Activated CD8-positive, alpha-beta memory T cell treated with anti-CD3 and anti-CD28 coated beads for 48 hours (primary cell): Measurements from ENCODE around the gene ITGB7.

Source experiments
- DNase-seq, 3 experiments: peaks; one replicate each; pipeline ENCODE4 v3.0.0-alpha.2; 2020; ENCODE audit warnings: low read depth in 2 of 3, low spot score in 2 of 3

Gene ITGB7

DNA sequence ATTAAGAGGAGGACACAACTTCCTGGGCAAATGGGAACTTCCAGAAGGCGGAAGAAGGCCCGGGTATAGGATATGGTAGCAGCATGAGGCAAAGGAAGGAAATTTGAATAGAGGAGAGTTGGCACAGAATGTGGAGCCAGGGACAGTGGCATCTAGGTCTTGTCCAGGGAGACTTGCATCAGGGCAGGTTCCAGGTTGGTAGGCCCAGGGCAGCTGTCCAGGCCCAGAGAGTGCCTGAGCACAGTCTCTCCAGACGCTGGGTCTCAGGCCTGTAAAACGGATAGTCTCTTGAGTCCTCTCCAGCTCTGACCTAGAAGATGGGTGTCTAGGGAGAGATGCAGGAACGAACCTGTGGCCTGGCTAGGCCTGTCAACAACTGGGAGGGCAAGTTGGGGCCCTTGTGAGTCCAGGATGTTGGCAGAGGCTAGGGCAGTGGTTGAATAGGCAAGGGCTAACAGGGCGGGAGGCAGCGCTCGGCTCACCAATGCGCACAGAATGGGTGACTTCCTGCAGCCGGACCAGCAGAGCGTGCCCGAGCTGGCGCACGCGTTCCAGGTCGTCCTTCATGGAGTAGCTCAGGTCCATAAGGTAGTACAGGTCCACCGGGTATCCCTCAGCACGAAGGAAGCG, 9.9 kb downstream of the ITGB7 start:
- DNase-seq = no peak

DNA sequence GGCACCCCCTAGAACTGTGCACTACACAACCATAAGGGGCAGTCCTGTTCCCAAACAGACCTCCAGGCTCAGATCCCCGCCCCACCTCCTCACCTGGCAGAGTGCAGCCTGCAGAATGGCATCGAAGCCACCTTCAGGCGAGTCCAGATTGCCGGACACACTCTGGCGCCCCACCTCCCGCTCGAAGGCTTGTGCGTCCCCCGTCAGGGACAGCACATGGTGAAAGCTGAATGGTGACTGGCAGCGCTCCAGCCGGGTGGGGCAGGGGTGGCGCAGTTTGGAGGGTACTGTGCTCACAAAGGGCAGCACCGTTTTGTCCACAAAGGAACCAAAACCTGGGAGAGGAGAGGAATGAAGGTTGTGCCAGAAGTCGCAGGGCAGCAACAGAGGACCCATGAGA, 10.6 kb downstream of the ITGB7 start:
- no peak for DNase-seq

DNA sequence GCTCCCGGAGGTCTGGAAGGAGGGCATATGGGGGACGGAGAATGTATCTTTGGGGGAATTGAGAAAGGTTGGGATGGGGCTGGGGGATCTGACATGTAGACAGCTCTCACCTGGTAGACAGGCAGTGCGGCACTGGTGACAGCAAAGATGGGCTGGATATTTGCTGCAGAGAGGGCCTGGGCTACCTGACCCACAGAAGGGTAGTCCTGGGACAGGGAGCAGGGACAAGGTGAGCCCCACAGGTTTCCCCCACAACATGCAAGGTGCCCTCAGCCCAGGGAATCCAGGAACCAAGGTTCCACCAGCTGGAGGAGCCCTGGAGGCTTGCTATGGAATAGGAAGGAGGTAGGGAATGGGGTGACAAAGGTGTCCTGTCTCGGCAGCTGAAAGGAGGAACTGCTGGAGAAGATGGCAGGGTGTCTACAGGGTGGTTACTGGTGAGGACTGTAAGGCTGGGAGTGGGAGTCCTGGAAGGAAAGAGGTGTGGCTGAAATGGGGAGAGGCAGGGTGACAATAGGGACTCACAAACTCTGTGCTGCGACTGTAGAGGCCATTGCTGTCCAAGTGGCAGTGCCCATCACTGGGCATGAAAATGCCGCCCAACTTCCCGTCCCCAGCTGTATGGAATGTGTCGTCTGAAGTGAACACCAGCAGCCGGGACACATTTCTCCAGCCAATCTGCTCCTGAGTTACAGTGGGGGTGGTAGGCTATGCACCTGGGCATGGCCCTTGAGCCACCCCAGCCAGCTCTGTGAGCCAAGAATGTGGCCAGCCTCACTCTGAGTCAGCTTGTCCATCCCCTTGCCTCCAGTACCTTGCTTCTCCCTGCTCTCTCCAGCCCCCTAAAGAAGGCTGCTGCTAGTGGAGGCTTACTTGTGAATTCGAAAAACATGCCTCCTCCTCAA, 11.3 kb downstream of the ITGB7 start:
- DNase-seq = no peak

DNA sequence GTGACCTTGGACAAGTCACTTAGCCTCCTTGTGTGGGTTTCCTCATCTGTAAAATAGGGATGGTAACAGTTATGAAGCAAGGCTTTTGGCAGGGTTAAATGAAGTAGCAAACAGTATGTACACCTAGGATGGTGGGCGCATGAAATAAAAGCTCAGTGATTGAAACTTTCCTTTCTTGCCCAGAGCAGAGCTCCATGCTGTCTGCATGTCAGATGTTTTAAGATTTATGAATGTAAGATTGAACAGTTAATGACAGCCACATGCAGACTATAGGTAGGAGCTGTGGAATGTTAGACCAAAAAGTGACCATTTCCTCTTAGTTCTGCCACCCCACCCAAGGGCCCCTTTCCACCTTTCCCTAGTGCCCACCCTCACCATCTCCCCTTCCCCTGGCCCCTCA, 12.1 kb downstream of the ITGB7 start:
- DNase-seq = no peak

DNA sequence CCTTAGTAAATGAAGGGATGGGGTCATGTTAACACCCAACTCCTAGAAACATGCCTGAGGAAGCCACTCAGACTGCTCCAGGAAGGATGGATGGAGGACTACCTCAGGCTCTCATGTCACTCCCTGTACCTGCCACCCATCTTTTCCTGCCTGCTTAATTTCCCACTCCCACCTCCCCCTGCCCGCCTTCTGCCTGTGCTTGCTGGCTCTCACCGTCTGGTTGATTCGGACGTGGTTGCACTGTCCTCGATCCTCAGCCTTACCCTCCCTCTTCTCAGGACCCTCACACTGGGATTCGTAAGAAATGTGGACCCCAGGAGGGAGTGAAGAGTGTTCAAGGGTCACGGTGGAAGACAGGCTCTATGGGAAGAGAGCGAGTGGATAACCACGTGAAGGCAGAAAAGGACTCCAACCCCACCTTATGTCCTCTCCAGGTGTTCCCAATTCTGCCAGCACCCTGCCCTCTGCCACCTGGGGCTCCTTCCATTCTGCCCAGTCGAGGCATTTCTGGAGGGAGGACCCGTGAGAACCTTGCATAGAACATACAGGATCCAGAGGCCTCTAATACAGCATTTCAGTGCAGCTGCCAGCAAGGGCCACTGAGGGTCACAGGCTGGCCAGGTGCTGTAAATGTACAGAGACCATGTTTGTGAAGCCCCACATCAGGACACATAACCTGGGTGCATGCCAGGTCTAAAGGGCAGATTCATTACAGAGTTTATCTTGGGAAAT, 12.9 kb downstream of the ITGB7 start:
- no peak for DNase-seq

DNA sequence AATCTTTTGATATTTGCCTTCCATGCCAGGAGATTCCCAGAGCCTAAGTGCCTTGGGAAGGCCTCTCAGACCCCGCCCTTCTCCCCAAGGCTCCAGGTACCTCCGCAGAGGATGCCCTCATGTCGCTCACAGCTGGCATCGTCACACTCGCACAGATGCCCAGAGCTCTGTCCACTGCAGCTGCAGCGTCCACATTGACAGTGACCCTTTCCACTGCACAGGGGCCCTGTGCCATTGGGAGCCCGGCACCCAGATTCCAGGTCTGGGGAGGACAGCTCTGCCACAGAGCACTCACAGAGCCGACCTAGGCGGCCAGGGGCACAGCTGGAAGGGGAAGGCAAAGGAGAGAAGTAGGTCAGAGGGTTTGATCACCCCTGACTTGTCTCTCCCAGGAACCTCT, 14.0 kb downstream of the ITGB7 start:
- no peak for DNase-seq

DNA sequence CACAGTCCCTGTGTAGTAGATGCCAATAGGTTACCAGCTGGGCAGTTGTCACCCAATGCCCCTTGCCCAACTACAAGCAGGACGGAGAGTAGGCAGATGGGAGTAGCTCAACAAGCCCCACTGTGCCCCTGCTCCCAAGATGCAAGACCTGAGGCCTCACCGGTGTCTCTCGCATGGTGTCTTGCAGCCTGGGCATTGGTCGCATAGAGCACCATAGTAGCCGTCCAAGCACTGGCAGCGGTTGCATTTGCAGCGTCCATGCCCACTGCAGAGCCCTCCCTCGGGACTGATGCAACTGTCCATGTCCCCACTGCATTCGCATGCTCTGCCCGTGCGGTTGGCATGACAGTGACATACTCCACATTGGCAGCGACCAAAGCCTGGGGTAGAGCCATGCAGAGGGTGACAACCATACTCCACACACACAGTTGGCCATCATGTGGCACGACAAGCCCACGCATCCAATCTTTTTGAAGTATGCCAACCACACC, 14.5 kb downstream of the ITGB7 start:
- no peak for DNase-seq

DNA sequence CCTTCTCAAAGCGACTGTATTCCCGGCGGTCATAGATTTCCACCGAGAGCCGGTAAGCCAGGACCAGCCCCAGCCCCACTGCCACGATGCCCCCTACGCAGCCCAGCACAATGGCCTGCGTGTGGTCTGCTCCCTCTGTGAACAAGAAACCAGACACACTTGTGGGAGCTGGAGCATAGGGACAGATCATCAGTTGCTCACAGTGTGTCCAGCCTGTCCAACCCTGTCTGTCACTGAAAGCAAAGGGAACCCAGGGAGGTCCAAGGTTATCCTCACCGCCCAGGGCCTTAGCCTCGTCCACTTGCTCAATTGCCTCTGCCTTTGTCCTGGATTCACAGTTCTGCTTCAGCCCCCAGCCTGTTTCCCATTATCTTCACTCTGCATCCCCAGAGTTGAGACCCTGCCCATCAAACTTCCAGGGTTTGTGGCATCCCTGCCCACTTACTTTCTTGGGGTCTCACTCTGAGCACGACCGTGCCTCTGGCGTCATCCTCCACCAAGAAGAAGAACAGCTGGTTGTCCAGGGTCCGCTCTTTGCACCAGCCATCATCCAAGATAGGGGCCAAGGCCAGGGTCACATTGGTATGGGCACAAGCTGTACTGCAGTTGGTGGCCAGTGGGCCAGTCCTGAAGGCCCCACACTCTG, 15.0 kb downstream of the ITGB7 start:
- no peak for DNase-seq

DNA sequence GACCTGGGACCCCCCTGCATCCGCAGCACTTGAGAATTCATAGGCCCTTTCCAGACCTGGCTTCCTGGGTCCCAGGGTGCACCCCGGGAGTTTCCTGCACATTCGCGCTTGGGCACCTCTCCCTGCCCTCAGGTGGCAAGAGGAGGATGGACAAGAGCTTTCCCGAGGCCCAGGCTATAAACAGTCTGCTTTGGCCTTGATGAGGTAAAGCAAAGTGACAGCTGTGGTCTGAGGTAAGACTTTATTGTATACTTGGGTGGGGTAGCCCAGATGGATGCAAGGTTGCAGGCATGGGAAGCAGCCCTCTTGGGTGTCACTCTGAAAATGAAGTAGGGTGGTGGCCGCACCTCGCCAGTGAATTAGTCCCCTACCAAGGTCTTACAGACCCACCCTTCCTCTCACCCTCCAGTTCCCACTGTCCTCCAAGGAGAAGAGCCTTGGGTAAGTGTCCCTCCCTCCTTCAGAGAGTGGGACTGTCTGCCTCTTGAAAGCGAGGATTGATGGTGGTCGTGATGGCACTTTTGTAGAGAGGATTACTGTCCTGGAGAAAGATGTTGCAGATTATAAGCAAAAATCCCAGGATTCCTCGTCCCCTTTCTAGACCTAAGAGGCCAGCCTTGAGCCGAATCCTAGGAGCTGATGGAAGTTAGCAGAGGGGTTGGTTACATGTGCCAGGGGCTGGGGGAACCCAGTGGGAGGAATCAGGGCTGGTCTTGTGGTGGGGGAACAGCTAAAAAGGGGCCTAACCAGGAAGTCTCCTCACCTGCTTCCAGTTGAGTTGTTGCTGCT, 15.8 kb downstream of the ITGB7 start:
- no peak for DNase-seq

DNA sequence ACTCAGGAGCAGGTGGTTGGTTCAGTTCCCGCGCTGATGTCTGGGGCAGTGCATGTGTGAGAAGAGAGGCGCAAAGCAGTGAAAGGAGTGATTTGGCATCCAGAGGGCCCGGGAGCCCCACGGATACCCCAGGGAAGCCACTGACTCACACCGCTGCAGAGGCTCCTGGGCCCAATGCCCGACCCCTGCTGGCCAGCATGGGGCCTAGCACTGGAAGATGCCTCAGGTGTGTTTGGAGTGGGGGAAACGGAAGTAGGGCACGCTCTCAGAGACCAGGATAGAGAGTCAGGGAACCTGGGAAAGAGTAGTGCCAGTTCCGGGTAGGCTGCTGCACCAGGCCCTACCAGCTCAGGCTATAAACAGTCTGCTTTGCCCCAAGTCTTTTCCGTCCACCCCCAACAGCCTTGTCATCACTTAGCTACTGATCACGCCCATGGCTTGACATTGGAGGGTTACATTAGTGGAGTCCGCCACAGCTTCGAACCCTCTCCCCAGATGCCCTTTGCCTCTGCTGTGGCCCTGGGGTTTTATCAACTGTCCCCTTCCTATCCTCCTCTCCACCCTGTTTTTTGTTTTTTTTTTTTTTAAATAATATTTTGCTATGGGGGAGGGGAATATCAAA, 16.8 kb downstream of the ITGB7 start:
- DNase-seq = no peak

DNA sequence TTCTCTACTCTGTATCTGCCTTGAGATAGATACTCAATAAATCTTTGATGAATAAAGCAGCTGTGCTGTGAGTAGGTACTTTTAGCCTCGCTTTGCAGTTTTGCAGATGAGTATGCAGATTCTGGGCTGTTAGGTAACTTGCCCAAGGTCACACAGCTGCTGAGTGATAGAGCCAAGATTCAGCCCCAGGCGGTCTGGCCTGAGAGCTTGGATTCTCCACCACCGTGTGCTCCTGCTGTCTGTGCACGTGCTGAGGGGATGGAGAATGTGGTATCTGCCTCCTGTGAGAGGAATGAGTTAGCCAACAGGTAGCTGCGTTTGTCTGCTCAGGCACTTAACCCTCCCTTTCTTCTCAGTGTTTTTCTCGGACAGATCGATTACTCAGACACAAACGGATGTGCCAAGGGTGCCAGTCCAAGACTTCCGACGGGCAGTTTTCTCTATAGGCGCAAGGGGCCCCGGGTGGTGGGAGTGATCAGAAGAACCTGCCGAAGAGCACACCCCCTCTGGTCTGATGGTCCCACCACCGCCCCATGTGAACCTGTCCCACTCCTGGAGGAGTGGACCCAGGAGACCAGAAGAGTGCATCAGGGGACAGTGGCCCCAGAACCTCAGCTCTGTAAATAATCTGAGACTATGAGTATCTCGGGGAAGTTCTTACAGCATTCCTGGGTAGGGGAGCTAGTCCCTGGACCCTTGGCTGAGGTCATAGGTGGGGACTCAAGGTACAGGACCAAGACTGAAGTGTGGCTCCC, 19.7 kb downstream of the ITGB7 start:
- DNase-seq = no peak

DNA sequence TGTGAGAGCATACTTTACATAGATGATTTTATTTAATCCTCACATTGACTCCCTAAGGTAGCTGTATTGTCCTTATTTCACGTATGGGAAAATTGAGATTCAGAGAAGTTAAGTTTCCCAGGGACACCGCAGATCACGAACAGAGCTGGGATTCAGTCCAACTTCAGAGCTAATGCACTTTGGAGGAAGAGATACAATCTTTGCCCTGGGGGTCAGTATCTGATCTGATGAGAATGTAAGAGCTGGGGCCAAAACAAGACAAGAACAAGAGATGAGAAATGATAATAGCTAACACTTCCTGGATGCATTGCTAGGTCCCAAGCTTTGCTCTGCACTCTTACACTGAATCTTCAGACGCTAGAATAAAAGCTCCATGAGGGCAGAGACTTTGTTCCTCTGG, 20.3 kb downstream of the ITGB7 start:
- DNase-seq = no peak

DNA sequence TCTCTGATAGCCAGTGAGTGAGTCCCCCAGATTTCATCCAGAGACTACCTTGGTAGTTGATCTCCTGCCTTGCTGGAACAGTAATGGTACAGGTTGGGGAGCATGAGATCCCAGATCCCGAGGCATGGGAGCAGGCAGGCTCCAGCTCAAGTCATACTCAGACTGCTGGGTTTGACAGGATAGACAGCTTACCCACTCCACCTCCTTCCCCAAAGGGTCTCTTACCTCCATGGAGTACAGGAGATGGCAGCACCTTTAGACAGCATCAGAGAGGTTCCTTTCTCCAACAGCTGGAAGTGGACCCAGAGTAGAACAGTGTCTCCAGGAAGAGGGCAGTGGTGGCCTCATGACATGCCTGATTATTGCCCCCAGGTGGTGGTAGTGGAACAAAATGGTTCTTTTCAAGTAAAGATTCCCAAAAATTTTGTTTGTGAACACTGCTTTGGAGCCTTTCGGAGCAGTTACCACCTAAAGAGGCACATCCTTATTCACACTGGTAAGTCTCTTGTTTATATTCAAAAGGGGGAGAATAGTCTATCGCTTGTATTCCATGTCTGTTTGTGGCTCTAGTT, 21.4 kb downstream of the ITGB7 start:
- DNase-seq = no peak

DNA sequence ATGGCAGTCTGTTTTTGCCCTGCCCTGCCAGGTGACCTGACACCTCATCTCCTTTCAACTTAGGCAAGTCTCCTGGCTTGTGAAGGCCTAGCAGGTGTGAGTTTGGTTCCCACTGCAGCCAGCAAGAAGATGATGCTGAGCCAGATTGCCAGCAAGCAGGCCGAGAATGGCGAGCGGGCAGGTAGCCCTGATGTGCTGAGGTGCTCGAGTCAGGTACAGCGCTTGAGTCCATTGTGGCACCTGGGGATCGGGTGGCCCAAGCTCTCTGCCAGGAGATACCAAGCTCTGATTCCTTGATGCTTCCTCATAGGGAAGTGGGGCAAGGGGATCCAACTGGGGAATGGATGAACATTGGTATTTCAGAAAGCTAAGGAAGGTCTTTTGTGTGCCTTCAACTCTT, 22.2 kb downstream of the ITGB7 start:
- DNase-seq = no peak

DNA sequence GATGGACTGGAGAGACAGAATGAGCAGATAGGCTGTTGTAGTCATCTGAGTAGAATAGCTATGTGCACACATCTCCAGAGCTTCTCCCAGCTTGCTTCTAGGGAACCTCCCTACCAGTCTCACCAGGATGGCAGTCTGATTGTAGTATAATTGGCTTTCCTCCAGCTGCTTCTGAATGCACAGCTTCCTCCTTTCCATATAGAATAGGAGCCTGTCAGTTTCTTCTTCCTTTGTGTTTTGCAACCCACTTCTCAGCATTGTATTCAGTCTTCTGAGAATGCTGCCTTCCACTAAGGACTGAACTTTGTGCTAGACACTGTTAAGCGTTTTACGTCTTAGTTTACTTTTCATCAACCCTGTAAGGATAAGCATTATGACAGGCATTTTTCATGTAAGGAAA, 24.1 kb downstream of the ITGB7 start:
- no peak for DNase-seq

DNA sequence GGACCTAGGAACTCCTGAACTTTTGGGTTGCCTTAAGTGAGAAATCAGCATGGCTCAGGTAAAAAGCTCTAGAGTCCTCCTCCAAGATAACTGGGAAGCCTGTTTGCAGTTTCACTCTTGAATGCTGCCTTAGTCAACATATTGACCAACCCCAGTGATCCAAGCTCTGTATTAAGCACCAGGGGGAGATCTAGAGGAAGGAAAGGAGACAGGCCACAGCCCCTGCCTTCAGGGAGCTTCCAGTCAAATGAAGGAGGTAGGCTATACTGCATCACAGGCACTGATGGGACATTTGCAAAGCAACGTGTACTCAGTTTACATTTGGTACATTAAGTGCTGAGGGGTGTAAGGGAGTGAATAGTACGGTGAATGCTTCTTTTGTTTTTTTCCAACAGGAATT, 25.1 kb downstream of the ITGB7 start:
- no peak for DNase-seq

DNA sequence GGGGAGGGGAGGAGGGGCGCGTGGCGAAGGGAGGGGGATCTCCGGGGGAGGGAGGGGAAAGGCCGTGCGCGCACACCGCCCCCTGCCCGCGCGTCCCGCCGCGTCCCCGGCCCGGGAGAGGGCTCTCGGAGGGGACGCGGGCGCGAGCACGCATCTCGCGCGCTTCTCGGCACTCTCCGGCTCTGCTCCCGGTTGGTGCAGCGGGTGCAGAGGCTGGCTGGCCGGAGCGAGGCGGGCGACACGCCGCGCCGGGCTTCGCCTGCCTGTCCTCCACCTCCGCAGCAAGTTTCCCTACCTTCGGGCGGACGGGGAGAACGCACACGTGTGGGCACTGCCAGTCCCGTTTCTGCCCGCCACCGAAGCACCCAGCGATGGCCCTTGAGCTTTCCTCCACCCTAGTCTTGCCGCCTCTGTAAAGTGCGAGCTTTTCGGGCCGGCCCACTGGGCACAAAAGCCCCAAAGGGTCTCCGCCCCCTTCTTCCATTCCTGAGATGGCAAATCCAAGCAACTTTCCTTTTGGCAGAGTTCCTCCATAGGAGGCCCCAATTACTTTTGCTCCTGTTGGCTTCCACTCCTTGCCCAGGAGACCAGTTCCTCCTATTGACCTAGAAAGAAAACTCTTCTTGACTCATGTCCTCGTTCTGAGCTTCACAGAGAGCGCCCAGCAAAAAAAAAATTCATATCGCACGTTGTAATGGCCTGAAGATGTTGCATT, 26.0 kb downstream of the ITGB7 start:
- DNase-seq = peak in 2 of 3 experiments; percentile 47 to 59

DNA sequence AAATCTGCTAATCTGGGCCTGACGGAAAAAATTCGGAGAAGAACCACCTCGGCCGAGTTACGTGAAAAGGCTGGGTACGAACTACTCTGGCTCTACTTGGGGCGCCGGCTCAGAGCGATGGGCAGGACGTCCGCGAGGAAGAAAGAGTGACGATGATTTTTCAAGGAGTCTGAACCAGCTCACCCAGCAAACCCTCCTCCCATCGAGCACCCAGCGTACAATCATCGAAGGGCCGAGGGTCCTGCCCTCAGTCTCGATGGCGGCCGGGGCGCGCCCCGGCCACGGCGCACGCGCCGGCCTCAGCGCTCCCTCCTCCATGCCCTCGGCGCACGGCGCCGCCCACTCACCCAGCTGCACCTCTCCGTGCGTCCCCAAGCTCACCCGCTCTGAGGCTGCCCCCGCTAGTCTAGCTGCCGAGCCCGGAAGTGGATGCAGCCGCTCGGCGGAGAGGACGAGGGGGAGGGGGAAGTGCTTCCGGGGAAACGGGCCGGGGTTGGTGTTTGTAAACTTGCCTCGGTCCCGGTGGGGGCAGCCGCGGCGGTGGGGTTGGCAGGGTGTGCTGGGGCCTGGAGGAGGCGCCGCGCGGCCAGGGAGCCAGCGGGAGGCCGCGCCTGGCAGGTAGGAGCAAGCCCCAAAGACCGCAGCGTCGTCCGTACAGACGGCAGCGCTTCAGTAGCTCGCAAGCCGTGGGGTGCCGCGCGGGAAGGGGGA, 26.7 kb downstream of the ITGB7 start, which contains the start of the genes CSAD and ZNF740:
Gene CSAD, minus strand, starts transcription at position 706 of the 711 bp plus-strand sequence. CDS start 7,455 bp downstream, outside the sequence.
Gene ZNF740, plus strand, starts transcription at position 503 of the 711 bp plus-strand sequence. CDS start 1,262 bp downstream, outside the sequence.
- peak; percentile 82 to 96 (median 88) for DNase-seq
